KMS-11 (cell line): ENCODE data around the gene AVEN.

ENCODE experiments used
- H2AFZ ChIP-seq: fragments of 200-600 bp; sonication (generic); 2 replicates; pipeline ENCODE4 v1.6.1; 2016; ENCODE audit warnings: antibody characterized with exemption, mixed run types, low read depth
- H3K27ac ChIP-seq: fragments of 200-600 bp; sonication (generic); 2 replicates; pipeline ENCODE4 v1.6.1; 2016; ENCODE audit warnings: mild to moderate bottlenecking, mixed run types
- H3K27me3 ChIP-seq: fragments of 200-600 bp; sonication (generic); 2 replicates; pipeline ENCODE4 v1.6.1; 2017; ENCODE audit warnings: mild to moderate bottlenecking, low read depth, mixed run types, moderate library complexity; ENCODE audit not compliant: insufficient read depth
- H3K36me3 ChIP-seq: fragments of 200-600 bp; sonication (generic); 2 replicates; pipeline ENCODE4 v1.6.1; 2017; ENCODE audit warnings: mild to moderate bottlenecking, mixed run types; ENCODE audit not compliant: insufficient read depth
- H3K4me1 ChIP-seq: fragments of 200-600 bp; sonication (generic); 2 replicates; pipeline ENCODE4 v1.6.1; 2016; ENCODE audit warnings: mild to moderate bottlenecking, low read depth, mixed run types; ENCODE audit not compliant: poor library complexity, severe bottlenecking
- H3K4me2 ChIP-seq: fragments of 200-600 bp; sonication (generic); 2 replicates; pipeline ENCODE4 v1.7.0; 2016; ENCODE audit warnings: mild to moderate bottlenecking, mixed run types
- H3K4me3 ChIP-seq: fragments of 200-600 bp; sonication (generic); IDR thresholded peaks from 2 replicates; pipeline ENCODE4 v1.6.1; 2017; ENCODE audit warnings: low read depth, low read length, mixed read lengths; ENCODE audit not compliant: insufficient read depth
- H3K79me2 ChIP-seq: fragments of 200-600 bp; sonication (generic); 2 replicates; pipeline ENCODE4 v1.6.1; 2016; ENCODE audit warnings: low read depth, mixed run types; ENCODE audit not compliant: insufficient read depth
- H3K9ac ChIP-seq: fragments of 200-600 bp; sonication (generic); 2 replicates; pipeline ENCODE4 v1.6.1; 2016; ENCODE audit warnings: mild to moderate bottlenecking, mixed run types
- H4K20me1 ChIP-seq: fragments of 200-600 bp; sonication (generic); 2 replicates; pipeline ENCODE4 v1.6.1; 2016; ENCODE audit warnings: mild to moderate bottlenecking, mixed run types; ENCODE audit not compliant: insufficient read depth
- TF ChIP-seq, protein P1 (sequence below): fragments of 200-600 bp; sonication (generic); conservative IDR thresholded peaks from 2 replicates; pipeline ENCODE4 v1.6.1; 2017; ENCODE audit warnings: low read depth, mild to moderate bottlenecking, antibody characterized with exemption, low read length, moderate library complexity, mixed read lengths

The AVEN gene

DNA sequence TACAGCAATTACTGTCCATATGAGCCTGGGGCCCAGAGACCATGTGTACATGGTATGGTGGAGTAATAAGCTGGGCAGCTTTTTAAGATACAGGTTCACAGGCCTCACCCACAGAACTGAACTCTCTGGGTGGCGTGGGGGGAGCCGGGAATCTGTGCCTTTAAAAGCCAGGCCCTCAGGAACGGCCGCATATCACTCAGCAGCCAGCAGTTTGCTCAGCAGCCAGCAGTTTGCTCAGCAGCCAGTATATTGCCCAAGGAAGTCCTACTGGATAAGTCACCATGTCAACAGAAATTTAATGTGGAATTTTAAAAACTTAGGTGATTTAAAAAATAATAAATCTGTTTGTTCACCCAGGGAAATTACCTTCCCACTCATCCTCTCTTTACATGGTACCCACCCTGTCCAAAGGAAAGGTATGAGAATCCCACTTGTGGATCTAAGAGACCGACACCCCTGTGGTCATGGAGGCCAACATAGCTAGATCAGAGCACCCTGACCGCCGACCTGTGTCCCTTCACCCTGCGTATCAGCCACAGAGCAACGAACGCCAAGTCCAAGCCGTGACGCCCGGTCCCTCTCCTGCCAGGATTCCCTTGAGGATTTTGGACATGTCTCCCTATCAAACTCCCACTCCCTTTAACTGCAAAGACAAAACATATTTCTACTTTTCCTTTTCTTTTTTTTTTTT, 166.4 kb downstream of the AVEN start:
- Histone ChIP-seq H3K27ac (no peak overlapping the region), H3K9ac (no peak overlapping the region), H3K4me1 (no peaks in the 10 kb centered on the region), H3K4me3 (no peak overlapping the region), H4K20me1 (no peaks in the 10 kb centered on the region), H3K79me2 (no peaks in the 10 kb centered on the region), H3K4me2 (no peak overlapping the region), H3K27me3 (no peaks in the 10 kb centered on the region), H2AFZ (no peak overlapping the region), H3K36me3 (no peaks in the 10 kb centered on the region)
- TF ChIP-seq, protein P1, sequence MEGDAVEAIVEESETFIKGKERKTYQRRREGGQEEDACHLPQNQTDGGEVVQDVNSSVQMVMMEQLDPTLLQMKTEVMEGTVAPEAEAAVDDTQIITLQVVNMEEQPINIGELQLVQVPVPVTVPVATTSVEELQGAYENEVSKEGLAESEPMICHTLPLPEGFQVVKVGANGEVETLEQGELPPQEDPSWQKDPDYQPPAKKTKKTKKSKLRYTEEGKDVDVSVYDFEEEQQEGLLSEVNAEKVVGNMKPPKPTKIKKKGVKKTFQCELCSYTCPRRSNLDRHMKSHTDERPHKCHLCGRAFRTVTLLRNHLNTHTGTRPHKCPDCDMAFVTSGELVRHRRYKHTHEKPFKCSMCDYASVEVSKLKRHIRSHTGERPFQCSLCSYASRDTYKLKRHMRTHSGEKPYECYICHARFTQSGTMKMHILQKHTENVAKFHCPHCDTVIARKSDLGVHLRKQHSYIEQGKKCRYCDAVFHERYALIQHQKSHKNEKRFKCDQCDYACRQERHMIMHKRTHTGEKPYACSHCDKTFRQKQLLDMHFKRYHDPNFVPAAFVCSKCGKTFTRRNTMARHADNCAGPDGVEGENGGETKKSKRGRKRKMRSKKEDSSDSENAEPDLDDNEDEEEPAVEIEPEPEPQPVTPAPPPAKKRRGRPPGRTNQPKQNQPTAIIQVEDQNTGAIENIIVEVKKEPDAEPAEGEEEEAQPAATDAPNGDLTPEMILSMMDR = no peak

DNA sequence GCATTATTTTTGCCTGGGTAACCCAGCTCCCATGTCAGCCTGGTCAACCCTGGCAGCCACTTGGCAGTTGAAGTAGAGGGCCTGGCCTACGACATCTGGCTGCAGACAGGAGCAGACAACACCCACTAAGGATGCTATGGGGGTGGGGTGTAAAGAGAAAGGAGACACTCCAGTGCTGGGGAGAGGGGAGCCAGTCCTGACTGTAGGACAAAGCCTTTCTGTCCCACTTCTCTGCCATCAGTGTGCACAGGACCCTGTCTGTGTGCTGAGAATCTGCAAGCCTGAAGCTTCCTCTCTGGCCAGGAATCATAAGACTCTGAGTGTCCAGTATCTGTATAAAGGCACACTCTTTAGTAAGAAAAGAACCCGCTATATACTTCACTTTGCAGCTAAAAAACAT, 167.0 kb downstream of the AVEN start:
- Histone ChIP-seq H2AFZ (no peak overlapping the region), H3K27ac (no peak overlapping the region), H3K27me3 (no peaks in the 10 kb centered on the region), H3K4me2 (no peak overlapping the region), H3K9ac (no peak overlapping the region), H4K20me1 (no peaks in the 10 kb centered on the region), H3K4me1 (no peaks in the 10 kb centered on the region), H3K36me3 (no peaks in the 10 kb centered on the region), H3K4me3 (no peak overlapping the region), H3K79me2 (no peaks in the 10 kb centered on the region)
- TF ChIP-seq, protein P1 = no peak

GRCh38 chr15:33866101-33866737, 172.8 kb downstream of the AVEN start:
- Histone ChIP-seq H3K9ac (no peak overlapping the region), H4K20me1 (no peaks in the 10 kb centered on the region), H3K27me3 (no peaks in the 10 kb centered on the region)

DNA sequence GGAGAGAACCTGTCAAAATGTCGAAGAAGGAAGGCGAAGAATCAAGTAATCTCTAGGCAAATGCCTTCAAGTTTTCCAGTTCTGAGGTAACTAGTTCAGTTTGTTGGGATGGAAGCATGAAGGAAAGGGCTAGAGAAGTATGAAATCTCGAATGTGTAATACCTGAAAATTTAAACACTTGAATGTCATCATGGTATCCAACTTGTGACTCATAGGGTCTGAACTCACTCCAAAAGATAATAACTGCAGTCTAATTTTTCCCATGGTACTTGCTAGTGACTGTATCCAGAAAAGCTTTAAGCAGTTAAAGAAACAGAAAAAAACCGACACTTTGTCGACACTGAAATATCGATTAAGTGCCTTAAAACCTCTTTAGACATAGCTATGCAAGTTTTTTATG, 173.6 kb downstream of the AVEN start:
- Histone ChIP-seq H3K79me2 (no peaks in the 10 kb centered on the region), H3K4me1 (no peaks in the 10 kb centered on the region), H3K4me2 (no peak overlapping the region), H3K9ac (no peak overlapping the region), H3K4me3 (no peak overlapping the region), H3K36me3 (no peaks in the 10 kb centered on the region), H2AFZ (no peak overlapping the region), H3K27ac (no peak overlapping the region), H3K27me3 (no peaks in the 10 kb centered on the region), H4K20me1 (no peaks in the 10 kb centered on the region)
- TF ChIP-seq, protein P1 = no peak

More at GRCh38 chr15:33866101-33866737, 172.8 kb downstream of the AVEN start:
- TF ChIP-seq, protein P1 = no peak
- Histone ChIP-seq H3K27ac (no peak overlapping the region), H2AFZ (no peak overlapping the region), H3K4me3 (no peak overlapping the region), H3K4me1 (no peaks in the 10 kb centered on the region), H3K79me2 (no peaks in the 10 kb centered on the region), H3K36me3 (no peaks in the 10 kb centered on the region), H3K4me2 (no peak overlapping the region)
